ENCODE results near the gene ZNF212. TPM values are rescaled to one million over a fixed set of nuclear protein-coding genes. Genes with fewer than 3 reads are reported as not detected.

The ZNF212 gene
- total and polyA plus RNA-seq, 12 donors: 3.6 to 5.9 (median 4.8) TPM

GRCh38 chr7:149304006-149304405 lies 64.6 kb downstream of the ZNF212 start:
- Histone ChIP-seq H3K4me3 (no peak overlapping the region), H3K36me3 (no peaks in the 10 kb centered on the region), H3K27ac (no peak overlapping the region), H3K9me3 (no peaks in the 10 kb centered on the region), H3K4me1 (no peaks in the 10 kb centered on the region), H3K27me3 (no peaks in the 10 kb centered on the region)
- intact Hi-C loops (cut with DNase I): no loop called here
- TF ChIP-seq CTCF (IDR thresholded peaks at IDR 0.05): no peak
- DNase-seq (no peak), ATAC-seq (no peak)
- 83 to 90% methylated on average over 7 of the region's 7 CpGs for WGBS, 2 donors

Other genes starting within 250 kb of the ZNF212 start
- gene PDIA4, start 211.1 kb upstream of the ZNF212 start, total RNA-seq: 10 to 100 TPM; 18.2 to 49.2 (median 24.6) TPM
- 10 to 100 TPM; 10.2 to 64.5 TPM for gene PDIA4, start 211.1 kb upstream of the ZNF212 start, polyA plus RNA-seq
- 1 to 10 TPM; 2.0 to 3.4 (median 2.6) TPM for gene ZNF786, start 148.9 kb upstream of the ZNF212 start, total RNA-seq
- gene ZNF786, start 148.9 kb upstream of the ZNF212 start, polyA plus RNA-seq: 1 to 10 TPM; 2.0 TPM
- gene ZNF425, start 113.3 kb upstream of the ZNF212 start, total RNA-seq: 1 to 10 TPM in 1 of 10 donors, under 1 TPM in 9; 0.28 to 1.2 (median 0.78) TPM
- gene ZNF425, start 113.3 kb upstream of the ZNF212 start, polyA plus RNA-seq: under 1 TPM; 0.28 to 0.37 TPM
- gene ZNF398, start 92.2 kb upstream of the ZNF212 start, total RNA-seq: 1 to 10 TPM; 6.6 to 9.2 (median 7.8) TPM
- gene ZNF398, start 92.2 kb upstream of the ZNF212 start, polyA plus RNA-seq: 1 to 10 TPM; 2.0 to 2.6 TPM
- 10 to 100 TPM; 10.4 to 19.9 (median 12.9) TPM for gene ZNF282, start 44.1 kb upstream of the ZNF212 start, total RNA-seq
- gene ZNF282, start 44.1 kb upstream of the ZNF212 start, polyA plus RNA-seq: 1 to 10 TPM; 6.7 to 8.1 TPM
- gene ZNF783, start 22.5 kb downstream of the ZNF212 start, total RNA-seq: 1 to 10 TPM; 2.6 to 6.0 (median 3.3) TPM
- gene ZNF783, start 22.5 kb downstream of the ZNF212 start, polyA plus RNA-seq: 1 to 10 TPM; 2.5 to 6.1 TPM
- gene ZNF777, start 221.4 kb downstream of the ZNF212 start, total RNA-seq: 1 to 10 TPM; 6.8 to 9.1 (median 8.0) TPM
- gene ZNF777, start 221.4 kb downstream of the ZNF212 start, polyA plus RNA-seq: 1 to 10 TPM; 6.1 to 6.7 TPM

Data from heart right ventricle (tissue), 16 donors.